PFSK-1 (cell line): ENCODE data around the gene NKX1-2.

ENCODE experiments used
- FOXP2 ChIP-seq: optimal IDR thresholded peaks from 2 replicates; pipeline ENCODE3; 2011; ENCODE audit warnings: borderline replicate concordance, control low read depth, inconsistent platforms; ENCODE audit not compliant: insufficient read depth; ENCODE audit errors: extremely low read length, extremely low read depth
- POLR2AphosphoS5 ChIP-seq: IDR thresholded peaks from 2 replicates; pipeline ENCODE4 v1.6.1; 2012; ENCODE audit warnings: low read depth, mild to moderate bottlenecking, control low read depth, low read length, moderate library complexity
- REST ChIP-seq, 2 experiments: IDR thresholded peaks; 2 replicates each; pipeline versions ENCODE4 v1.6.1 to v1.8.0; 2011 to 2012; ENCODE audit warnings: low read depth in 2 of 2, low read length in 2 of 2, control low read depth in 1 of 2, inconsistent platforms in 1 of 2, mild to moderate bottlenecking in 1 of 2, moderate library complexity in 1 of 2; ENCODE audit not compliant: insufficient read depth in 1 of 2
- SIN3A ChIP-seq: IDR thresholded peaks from 2 replicates; pipeline ENCODE4 v1.6.1; 2012; ENCODE audit warnings: mild to moderate bottlenecking, low read length, moderate library complexity, borderline replicate concordance; ENCODE audit not compliant: insufficient read depth
- TAF1 ChIP-seq: IDR thresholded peaks from 2 replicates; pipeline ENCODE4 v1.6.1; 2012; ENCODE audit warnings: low read length, control low read depth, borderline replicate concordance; ENCODE audit not compliant: insufficient read depth

NKX1-2 gene

GRCh38 chr10:124496150-124496549, 46.3 kb upstream of the NKX1-2 start:
- TF ChIP-seq POLR2AphosphoS5 (no peak), REST (IDR thresholded peaks at IDR 0.05; ENCODE audit: insufficient read depth in 1 of 2, low read depth in 2 of 2, low read length in 2 of 2) (no peak)

- TF ChIP-seq REST (IDR thresholded peaks at IDR 0.05; ENCODE audit: insufficient read depth in 1 of 2, low read depth in 2 of 2, low read length in 2 of 2) (no peak), POLR2AphosphoS5 (no peak), TAF1 (no peak), SIN3A (no peak), FOXP2 (no peak)
Observed at GRCh38 chr10:124495725-124496124, 45.9 kb upstream of the NKX1-2 start.

- TF ChIP-seq TAF1 (no peak), SIN3A (no peak), REST (IDR thresholded peaks at IDR 0.05; ENCODE audit: insufficient read depth in 1 of 2, low read depth in 2 of 2, low read length in 2 of 2) (no peak)
Observed at GRCh38 chr10:124495162-124495561, 45.3 kb upstream of the NKX1-2 start.

- TF ChIP-seq POLR2AphosphoS5 = no peak
- no peak for TF ChIP-seq REST (IDR thresholded peaks at IDR 0.05; ENCODE audit: insufficient read depth in 1 of 2, low read depth in 2 of 2, low read length in 2 of 2)
- TF ChIP-seq TAF1 = no peak
- no peak for TF ChIP-seq SIN3A
- no peak for TF ChIP-seq FOXP2
Observed at GRCh38 chr10:124494046-124494807, 44.4 kb upstream of the NKX1-2 start.
